A549 treated with ZK216348 at 1 μM for 4 hours (cell line): ENCODE data around the gene POLDIP2. TPM values are rescaled to one million over a fixed set of nuclear protein-coding genes. Genes with fewer than 3 reads are reported as not detected.

Experiments used
- total RNA-seq: library from RNA; stranded (reverse); fragments of 200-300 nt; extraction: Qiagen RNA extraction; gene quantifications from 5 replicates; pipeline ENCODE4 v1.2.3, GENCODE V29; 2022; ENCODE audit warnings: low read depth

Gene POLDIP2, protein sequence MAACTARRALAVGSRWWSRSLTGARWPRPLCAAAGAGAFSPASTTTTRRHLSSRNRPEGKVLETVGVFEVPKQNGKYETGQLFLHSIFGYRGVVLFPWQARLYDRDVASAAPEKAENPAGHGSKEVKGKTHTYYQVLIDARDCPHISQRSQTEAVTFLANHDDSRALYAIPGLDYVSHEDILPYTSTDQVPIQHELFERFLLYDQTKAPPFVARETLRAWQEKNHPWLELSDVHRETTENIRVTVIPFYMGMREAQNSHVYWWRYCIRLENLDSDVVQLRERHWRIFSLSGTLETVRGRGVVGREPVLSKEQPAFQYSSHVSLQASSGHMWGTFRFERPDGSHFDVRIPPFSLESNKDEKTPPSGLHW
- total RNA-seq: 124 to 172 TPM (median 167 TPM) in 5 replicates

DNA sequence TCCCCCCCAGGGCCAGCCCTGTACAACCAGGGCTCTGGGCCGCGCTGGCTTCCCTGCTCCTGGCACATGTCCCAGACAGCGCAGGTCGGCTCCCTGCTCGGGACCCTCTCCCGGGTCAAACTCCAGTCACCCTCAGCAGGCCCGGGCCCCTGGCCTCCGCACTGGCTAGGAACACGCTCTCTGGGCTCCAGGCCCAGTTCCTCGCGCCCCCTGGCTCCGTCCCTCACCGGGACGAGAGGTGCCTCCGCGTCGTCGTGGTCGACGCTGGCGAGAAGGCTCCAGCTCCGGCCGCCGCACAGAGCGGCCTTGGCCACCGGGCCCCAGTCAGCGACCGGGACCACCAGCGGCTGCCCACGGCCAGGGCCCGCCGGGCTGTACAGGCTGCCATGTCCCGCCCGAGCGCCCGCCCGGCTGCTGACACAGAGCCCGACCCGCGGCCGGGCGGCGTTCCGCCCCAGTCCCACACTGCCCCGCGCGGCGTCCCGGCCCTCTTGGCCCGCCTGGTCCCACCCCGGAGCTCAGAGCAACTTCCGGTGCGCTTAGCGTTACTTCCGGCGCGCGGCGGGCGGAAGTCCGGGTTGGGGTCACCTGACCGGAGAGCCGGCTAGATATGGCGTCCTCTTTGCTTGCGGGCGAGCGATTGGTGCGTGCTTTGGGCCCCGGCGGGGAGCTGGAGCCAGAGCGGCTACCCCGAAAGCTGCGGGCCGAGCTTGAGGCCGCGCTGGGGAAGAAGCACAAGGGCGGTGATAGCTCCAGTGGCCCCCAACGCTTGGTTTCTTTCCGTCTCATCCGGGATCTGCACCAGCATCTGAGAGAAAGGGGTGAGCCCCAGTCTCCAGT, at the start of gene POLDIP2:
Gene POLDIP2, minus strand, starts transcription at position 467 of the 840 bp plus-strand sequence. Its CDS starts 79 bp downstream, at position 388.

DNA sequence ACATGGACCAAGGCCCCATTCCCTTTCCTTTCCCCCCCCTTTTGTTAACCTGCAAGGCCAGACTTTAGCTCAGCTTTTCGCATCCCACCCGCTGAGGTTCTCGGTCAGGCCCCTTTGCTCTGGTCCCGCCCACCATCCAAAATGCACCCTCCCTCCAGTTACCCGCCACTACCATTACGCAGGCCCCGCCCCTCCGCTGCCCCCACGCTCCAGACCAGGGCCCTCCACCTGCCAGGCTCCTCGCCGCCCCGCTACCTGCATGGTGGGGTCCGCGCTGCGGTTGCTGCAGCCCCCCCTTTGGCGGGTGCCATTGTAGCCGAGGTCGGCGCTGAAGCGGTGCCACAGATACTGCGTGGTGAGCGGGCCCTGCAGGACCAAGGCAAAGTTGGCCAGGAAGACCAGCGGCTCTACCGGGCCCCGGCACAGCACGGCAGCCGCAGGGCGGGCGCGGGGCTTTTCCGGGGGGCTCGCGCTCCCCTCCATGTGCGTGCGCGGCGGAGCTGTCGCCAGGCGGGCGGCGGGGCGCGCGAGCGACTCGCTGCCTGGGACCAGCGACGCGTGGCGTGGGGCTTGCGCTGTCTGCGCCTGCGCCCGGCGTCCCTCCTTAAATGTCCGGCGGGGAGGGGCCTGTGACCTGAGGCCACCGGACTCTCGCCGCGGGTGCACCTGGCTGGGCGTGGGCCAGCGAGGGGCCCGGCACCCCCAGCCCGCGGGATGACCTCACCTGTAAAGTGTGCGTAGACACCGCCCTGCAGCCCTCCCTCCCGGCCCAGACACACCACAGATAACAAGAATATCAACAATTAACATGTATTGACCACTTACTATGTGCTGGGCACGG, 48.5 kb upstream of the POLDIP2 start, which contains the start of gene SLC46A1:
Gene SLC46A1, minus strand, starts transcription at position 581 of the 841 bp plus-strand sequence. Its CDS starts 98 bp downstream, at position 483.

DNA sequence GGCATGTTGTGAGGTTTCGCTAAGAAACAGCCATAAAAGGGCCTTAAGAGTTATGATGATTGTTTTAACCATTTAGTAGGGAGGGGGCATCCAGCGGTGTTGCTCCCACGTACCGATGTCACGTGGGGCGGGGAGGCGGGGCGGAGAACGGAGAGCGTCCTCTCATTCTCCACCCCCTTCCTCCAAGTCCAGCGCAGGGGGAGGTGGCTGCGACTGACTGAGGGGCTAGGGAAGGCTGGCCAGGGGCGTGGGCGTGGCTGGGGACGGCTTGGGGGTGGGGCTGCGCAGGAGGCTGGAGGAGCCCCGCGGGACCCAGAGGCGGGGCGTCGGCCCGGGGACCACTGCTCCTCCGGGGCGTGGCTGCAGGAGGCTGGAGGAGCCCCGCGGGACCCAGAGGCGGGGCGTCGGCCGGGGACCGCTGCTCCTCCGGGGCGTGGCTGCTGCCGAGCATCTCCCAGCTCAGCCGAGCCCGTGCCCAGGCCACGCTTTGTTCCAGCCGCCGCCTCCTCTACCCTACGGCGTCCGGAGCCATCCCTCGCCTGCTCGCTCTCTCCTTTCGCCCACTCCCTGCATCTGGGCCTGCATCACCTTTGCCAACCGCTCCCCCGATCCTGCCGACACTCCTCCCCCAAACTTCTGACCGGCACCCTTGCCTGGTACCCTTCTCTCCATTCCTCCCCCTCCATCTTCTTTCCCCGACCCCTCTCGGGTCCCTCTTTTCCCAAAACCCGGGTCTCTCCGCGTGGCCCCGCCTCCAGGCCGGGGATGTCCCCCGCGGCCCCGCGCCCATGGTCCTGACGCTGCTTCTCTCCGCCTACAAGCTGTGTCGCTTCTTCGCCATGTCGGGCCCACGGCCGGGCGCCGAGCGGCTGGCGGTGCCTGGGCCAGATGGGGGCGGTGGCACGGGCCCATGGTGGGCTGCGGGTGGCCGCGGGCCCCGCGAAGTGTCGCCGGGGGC, 14.2 kb upstream of the POLDIP2 start, which contains the start of gene SARM1:
Gene SARM1, plus strand, starts transcription at position 450 of the 958 bp plus-strand sequence. Its CDS starts 339 bp downstream, at position 789.

DNA sequence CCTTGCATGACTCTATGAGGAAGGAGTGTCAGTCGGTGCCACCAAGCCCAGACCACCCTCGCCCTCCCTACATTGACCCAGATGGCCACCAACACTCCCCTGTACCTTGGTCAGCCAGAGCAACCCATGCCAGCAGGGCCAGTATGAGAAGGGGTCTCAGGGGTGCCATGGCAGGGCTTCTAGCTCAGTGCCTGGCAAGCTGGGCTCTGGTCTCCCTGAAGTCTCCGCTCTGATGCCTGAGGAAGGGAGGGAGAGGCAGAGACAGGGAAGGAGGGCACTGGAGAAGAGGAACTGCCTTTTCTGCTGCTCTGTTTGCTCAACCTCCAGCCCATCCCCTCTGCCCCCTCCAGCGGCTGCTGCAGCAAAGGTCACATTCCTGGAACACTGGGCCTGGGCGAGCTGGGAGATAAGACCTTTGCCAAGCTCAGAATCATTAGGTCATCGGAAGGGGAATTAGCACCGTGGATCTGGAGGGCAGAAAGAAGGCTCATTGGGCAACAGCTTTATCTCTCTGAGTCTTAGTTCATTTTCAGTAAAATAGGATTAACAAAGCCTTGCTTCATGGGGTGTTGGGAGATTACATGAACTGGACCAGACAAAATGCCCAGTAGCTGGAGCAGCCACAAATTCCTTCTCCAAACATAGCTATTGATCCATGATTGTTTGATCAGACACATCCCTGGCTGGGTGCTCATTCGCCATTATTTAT, 12.9 kb upstream of the POLDIP2 start, which contains the start of gene VTN:
Gene VTN, minus strand, starts transcription at position 273 of the 709 bp plus-strand sequence. Its CDS starts 104 bp downstream, at position 169.

DNA sequence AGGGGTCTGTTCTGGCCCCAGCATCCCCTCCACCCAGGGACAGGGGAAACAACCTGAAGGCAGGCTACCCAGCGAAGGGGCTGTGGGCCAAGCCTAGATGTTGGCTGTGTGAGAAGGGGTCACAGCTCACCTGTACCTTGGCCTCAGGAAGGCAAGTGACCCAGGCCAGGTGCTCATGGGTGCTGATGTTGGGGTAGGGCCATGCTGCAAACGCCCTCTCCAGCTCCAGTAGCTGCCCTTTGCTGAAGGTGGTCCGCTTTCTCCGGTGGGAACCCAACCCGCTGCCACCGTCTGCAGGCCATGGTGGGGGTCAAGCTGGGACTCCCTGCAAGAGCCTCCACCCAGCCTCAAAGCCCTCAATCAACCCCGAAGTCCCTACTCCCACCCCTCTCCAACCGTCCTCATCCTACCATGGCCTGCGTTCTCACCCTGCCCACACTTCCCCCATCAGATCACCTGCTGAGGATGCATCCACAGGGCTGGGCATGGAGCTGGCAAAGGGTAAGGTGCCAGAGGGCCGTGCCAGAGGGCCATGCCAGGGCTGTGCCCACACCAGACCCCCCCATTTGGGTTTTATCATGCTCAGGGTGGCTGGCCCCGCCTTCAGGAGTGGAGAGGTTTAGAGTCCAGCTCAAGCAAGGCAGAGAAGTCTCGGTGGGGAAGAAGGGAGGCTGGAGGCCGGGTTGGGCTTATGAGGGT, 7.5 kb upstream of the POLDIP2 start, which contains the start of gene SEBOX:
Gene SEBOX, minus strand, starts transcription at position 535 of the 699 bp plus-strand sequence. Its CDS starts 48 bp downstream, at position 487.

DNA sequence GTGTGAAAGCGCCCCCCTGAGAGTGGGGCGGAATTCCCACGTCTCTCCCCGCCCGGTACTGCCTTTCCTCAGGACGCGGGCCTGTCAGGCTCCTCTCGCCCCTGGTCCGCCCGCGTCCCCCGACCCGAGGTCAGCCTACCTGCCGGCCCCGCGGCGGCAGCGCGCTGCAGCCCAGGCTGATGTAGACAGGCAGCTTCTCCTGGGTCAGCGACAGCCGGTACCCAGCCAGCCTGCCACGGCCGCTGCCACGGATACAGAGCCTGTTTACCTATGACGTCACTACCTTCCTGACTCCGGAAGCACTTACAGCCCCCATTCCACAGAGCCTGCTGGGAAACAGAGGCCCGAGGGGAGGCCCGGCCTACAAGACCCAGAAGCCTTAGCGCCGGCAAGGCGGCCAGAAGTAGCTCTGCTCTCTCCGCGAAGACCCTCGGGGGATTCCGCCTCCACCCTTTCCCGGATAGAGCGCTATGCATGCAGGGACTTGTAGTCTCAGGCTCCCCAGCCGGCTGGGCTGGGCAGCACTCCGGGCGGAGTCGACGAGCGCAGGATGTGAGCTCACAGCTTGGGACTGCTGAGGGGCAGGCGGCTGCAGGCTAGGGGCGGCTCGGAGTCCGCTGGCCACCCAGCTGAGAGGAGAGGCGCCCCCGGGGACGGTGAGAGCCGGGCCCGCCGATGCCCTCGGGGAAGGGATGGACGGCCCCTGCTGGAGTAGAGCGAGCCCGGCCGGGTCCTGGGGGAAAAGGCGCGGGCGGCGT, 21.9 kb downstream of the POLDIP2 start, which contains the start of the genes IFT20 and TNFAIP1:
Gene IFT20, minus strand, starts transcription at position 272 of the 758 bp plus-strand sequence. CDS start 3,487 bp downstream, outside the sequence.
Gene TNFAIP1, plus strand, starts transcription at position 561 of the 758 bp plus-strand sequence. CDS start 3,761 bp downstream, outside the sequence.

DNA sequence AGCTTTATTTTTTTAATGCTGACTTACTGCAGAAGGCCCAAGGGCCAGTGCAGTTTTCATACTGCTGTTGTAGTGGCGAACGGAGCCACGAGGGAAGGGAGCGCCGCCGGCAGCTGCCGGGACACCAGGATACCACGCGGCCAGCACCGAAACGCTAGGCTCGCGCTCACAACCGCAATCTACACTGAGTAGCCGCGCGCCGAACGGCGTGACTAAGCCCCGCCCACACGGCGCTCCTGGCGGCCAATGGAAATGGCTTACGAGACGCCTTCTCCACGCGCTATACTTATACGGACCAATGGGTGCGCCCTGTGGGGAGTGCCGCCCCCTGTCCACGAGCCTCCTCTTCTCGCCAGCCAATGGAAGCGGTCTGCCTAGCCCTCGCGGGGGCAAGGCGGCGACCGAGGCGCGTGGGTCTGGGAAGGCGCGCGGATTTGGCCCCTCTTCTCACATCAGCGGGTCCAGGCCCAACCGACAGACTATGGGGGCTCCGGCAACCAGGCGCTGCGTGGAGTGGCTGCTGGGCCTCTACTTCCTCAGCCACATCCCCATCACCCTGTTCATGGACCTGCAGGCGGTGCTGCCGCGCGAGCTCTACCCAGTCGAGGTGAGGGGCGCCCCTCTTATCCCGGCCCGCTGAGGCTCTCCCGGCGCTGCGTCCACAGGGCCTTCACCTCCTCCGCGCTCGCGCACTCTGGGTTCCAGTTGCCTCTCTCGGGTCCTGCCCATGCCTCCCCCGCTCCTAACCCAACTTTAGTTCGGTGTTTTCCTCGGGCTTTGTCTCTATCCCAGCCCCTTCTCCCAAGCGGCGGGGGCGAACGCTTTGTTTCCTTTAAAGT, 38.3 kb downstream of the POLDIP2 start, which contains the start of gene TMEM97:
Gene TMEM97, plus strand, starts transcription at position 442 of the 839 bp plus-strand sequence. Its CDS starts 40 bp downstream, at position 482.

Other genes with a start within 250 kb of the POLDIP2 start
- gene TMEM97, start 38.3 kb downstream of the POLDIP2 start, total RNA-seq: 44.8 to 66.3 TPM (median 48.3 TPM) in 5 replicates
- gene IFT20, start 22.1 kb downstream of the POLDIP2 start, total RNA-seq: 50.5 to 59.6 TPM (median 54.2 TPM) in 5 replicates
- 39.5 to 53.9 TPM (median 49.0 TPM) in 5 replicates for gene TNFAIP1, start 21.8 kb downstream of the POLDIP2 start, total RNA-seq
- not detected in 5 replicates for gene SEBOX, start 7.7 kb upstream of the POLDIP2 start, total RNA-seq
- 16.2 to 21.8 TPM (median 18.5 TPM) in 5 replicates for gene VTN, start 12.8 kb upstream of the POLDIP2 start, total RNA-seq
- gene SARM1, start 14.2 kb upstream of the POLDIP2 start, total RNA-seq: 4.8 to 7.8 TPM (median 5.4 TPM) in 5 replicates
- gene SLC46A1, start 48.7 kb upstream of the POLDIP2 start, total RNA-seq: 13.8 to 24.9 TPM (median 20.2 TPM) in 5 replicates
- gene SLC13A2, start 116.1 kb upstream of the POLDIP2 start, total RNA-seq: 0.08 to 0.20 TPM (median 0.16 TPM) in 5 replicates
- 0.05 to 0.07 TPM in 2 of 5 replicates, not detected in the others for gene FOXN1, start 148.8 kb upstream of the POLDIP2 start, total RNA-seq
- gene UNC119, start 195.1 kb upstream of the POLDIP2 start, total RNA-seq: 21.0 to 36.1 TPM (median 33.5 TPM) in 5 replicates
- 53.5 to 67.3 TPM (median 60.9 TPM) in 5 replicates for gene PIGS, start 214.0 kb upstream of the POLDIP2 start, total RNA-seq
- gene ALDOC, start 219.4 kb upstream of the POLDIP2 start, total RNA-seq: 2.0 to 3.2 TPM (median 2.1 TPM) in 5 replicates
- gene SPAG5, start 241.5 kb upstream of the POLDIP2 start, total RNA-seq: 76.7 to 85.2 TPM (median 79.1 TPM) in 5 replicates